ENCODE data around the gene DMGDH.

Gene DMGDH

DNA sequence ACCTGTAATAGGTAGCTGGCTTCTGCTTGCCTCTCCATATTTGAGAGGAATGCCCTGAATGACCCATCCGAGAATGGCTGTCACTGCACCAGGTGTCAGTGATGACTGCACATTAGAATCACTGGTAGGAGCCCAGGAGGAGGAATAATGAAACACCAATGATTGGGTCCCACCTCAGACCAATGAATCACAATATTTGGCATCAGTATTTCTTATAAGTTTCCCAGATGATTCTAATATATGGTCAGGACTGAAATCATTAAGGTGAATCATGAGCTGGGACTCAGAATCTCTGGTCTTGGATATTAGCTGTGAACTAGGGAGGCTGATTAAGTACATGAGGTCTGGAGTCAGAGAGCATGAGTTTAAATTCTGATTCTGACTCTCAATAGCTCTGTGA, 107.7 kb downstream of the DMGDH start:
- no peak for DNase-seq
- no peak for TF ChIP-seq GATA1 (IDR thresholded peaks at IDR 0.05; ENCODE audit: low read depth, low read length)
- no peak for TF ChIP-seq POLR2A (IDR thresholded peaks at IDR 0.05; ENCODE audit: low read length)

DNA sequence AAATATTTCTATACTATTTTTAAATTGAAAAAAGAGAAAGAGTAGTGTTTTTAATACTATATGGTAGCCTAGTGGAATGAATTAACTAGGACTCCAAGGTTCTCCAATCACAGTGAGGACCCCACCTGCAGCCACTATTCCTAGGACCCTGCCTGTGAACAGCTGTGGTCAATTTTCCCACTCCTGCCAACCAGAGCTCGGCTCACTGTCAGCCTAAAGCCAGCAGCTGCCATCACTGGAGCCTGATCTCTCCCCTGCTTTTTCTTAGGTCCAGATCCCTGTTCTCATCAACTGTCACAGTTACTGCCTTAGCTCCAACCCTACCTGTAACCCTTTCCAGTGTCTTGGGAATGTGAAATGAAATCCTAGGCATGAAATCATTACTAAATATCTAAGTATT, 109.7 kb downstream of the DMGDH start:
- TF ChIP-seq POLR2A (IDR thresholded peaks at IDR 0.05; ENCODE audit: low read length) (no peak), GATA1 (IDR thresholded peaks at IDR 0.05; ENCODE audit: low read depth, low read length) (no peak)
- DNase-seq = no peak

DNA sequence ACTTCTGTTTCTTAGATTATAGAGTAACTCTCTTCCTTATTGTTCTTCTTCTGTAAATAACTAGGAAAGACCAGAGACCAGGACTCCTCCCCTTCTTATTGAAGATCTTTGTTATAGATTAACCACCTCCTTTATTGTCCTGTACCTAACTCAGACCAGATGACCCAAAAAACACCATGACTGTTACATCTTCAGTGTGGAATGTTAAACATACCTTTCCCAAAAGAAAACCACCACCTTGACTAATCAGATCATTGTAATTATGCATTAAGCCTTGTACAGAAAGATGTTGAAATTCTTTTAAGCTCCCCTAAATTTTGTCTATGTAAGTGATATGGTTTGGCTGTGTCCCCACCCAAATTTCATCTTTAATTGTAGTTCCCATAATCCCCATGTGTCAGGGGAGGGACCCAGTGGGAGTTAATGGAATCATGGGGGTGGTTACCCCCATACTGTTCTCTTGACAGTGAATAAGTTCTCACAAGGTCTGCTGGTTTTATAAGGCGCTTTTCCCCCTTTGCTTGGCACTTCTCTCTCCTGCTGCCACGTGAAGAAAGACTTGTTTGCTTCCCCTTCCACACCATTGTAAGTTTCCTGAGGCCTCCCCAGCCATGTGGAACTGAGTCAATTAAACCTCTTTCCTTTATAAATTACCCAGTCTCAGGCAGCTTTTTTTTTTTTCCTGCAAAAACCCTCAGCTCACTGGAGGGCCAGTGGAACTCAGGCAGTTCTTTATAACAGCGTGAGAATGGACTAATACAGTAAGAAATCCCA, 110.6 kb downstream of the DMGDH start:
- no peak for DNase-seq
- TF ChIP-seq GATA1 (IDR thresholded peaks at IDR 0.05; ENCODE audit: low read depth, low read length) (no peak), POLR2A (IDR thresholded peaks at IDR 0.05; ENCODE audit: low read length) (no peak)

DNA sequence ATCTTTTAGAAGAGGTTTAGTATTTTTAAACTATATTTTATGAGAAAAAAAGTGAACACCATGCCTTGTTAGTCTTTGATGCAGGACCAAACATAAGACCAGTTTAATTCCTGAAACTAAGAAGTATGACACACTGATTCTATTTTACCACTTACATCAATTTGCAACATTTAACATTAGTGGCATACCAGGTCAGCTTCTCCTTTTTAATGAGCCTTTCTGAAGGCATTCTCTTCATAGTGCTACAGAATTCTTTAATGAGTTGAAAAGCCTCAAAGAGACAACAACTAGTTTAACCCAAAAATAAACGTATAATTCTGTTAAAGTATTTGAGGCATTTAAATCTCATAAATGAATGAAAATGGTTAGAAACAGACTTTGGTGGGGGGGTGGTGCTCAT, 112.6 kb downstream of the DMGDH start:
- no peak for DNase-seq
- TF ChIP-seq GATA1 (IDR thresholded peaks at IDR 0.05; ENCODE audit: low read depth, low read length) (no peak), POLR2A (IDR thresholded peaks at IDR 0.05; ENCODE audit: low read length) (no peak)

GRCh38 chr5:78953092-78953800, 116.2 kb downstream of the DMGDH start:
- no peak for DNase-seq
- TF ChIP-seq GATA1 (IDR thresholded peaks at IDR 0.05; ENCODE audit: low read depth, low read length) = no peak

Data from erythroblast (primary cell).